Measurements from ENCODE around the gene ZNF836. TPM values are rescaled to one million over a fixed set of nuclear protein-coding genes. Genes with fewer than 3 reads are reported as not detected.
A peak's percentile ranks its signal among the peaks of the same experiment; 100 is the strongest.

Gene ZNF836
- total and polyA plus RNA-seq, 5 experiments from 2014 or later = 10.2 to 46.6 (median 19.8) TPM

- no peak for ATAC-seq
- peaks cover 17 to 26% (median 19%) of the 10 kb centered on the region in 3 donors for H3K36me3 Mint-ChIP-seq
- DNase-seq = peak in 3 of 10 donors; percentile 0 to 3 (median 3)
- peak overlapping the region; percentile 88 to 99 (median 96) for H3K4me3 Mint-ChIP-seq
- H3K9me3 Mint-ChIP-seq = peaks cover 0 to 29% (median 19%) of the 10 kb centered on the region in 9 donors
- H3K27ac Mint-ChIP-seq = peak overlapping the region; percentile 90 to 99 (median 96)
- H3K4me1 Mint-ChIP-seq = peaks cover 24 to 42% (median 38%) of the 10 kb centered on the region in 4 donors
- no peaks in the 10 kb centered on the region for H3K27me3 Mint-ChIP-seq
- POLR2A ChIA-PET = interaction anchor here (1.0 to 2.7 kb wide), 4 partner anchors 51 to 99 kb away, joined by 3 to 16 read pairs (median 6); partner anchors contain the start of gene PPP2R1A
Measured at GRCh38 chr19:52138278-52138982, 33.0 kb downstream of the ZNF836 start.

- Mint-ChIP-seq H3K27me3 (no peaks in the 10 kb centered on the region), H3K4me3 (peak overlapping the region in 1 of 10 donors; percentile 10), H3K36me3 (peaks cover 81 to 95% (median 94%) of the 10 kb centered on the region in 3 donors), H3K4me1 (no peaks in the 10 kb centered on the region), H3K27ac (no peak overlapping the region), H3K9me3 (peaks cover 0 to 99% (median 64%) of the 10 kb centered on the region in 9 donors)
- ATAC-seq (no peak), DNase-seq (no peak)
- POLR2A ChIA-PET = no interaction called here
Measured at GRCh38 chr19:52120286-52120685, 51.1 kb downstream of the ZNF836 start.

- Mint-ChIP-seq H3K4me3 (peak overlapping the region in 1 of 10 donors; percentile 11), H3K27me3 (no peaks in the 10 kb centered on the region), H3K27ac (no peak overlapping the region), H3K9me3 (peaks cover 0 to 98% (median 70%) of the 10 kb centered on the region in 9 donors), H3K36me3 (peaks cover 48 to 87% (median 84%) of the 10 kb centered on the region in 3 donors), H3K4me1 (no peaks in the 10 kb centered on the region)
- POLR2A ChIA-PET = no interaction called here
- no peak for ATAC-seq
- DNase-seq = no peak
Measured at GRCh38 chr19:52115526-52116053, 55.8 kb downstream of the ZNF836 start.

- Mint-ChIP-seq H3K4me1 (no peaks in the 10 kb centered on the region), H3K9me3 (peaks cover 0 to 98% (median 65%) of the 10 kb centered on the region in 9 donors), H3K27me3 (no peaks in the 10 kb centered on the region), H3K36me3 (peaks cover 39 to 81% (median 80%) of the 10 kb centered on the region in 3 donors), H3K27ac (no peak overlapping the region), H3K4me3 (no peak overlapping the region)
- POLR2A ChIA-PET = no interaction called here
- ATAC-seq (no peak), DNase-seq (no peak)
Measured at GRCh38 chr19:52114691-52115090, 56.7 kb downstream of the ZNF836 start.

- Mint-ChIP-seq H3K4me1 (no peaks in the 10 kb centered on the region), H3K4me3 (no peak overlapping the region), H3K36me3 (peaks cover 19 to 74% (median 69%) of the 10 kb centered on the region in 3 donors), H3K27me3 (no peaks in the 10 kb centered on the region), H3K27ac (no peak overlapping the region), H3K9me3 (peaks cover 0 to 98% (median 59%) of the 10 kb centered on the region in 9 donors)
- ATAC-seq (no peak), DNase-seq (no peak)
- POLR2A ChIA-PET = no interaction called here
Measured at GRCh38 chr19:52112624-52113023, 58.8 kb downstream of the ZNF836 start.

- ATAC-seq (no peak), DNase-seq (no peak)
- POLR2A ChIA-PET = no interaction called here
- H3K27ac Mint-ChIP-seq = no peak overlapping the region
- H3K4me1 Mint-ChIP-seq = no peaks in the 10 kb centered on the region
- H3K9me3 Mint-ChIP-seq = peaks cover 0 to 99% (median 53%) of the 10 kb centered on the region in 9 donors
- H3K27me3 Mint-ChIP-seq = no peaks in the 10 kb centered on the region
- H3K36me3 Mint-ChIP-seq = peaks cover 9 to 64% (median 64%) of the 10 kb centered on the region in 3 donors
- H3K4me3 Mint-ChIP-seq = no peak overlapping the region
Measured at GRCh38 chr19:52110780-52111179, 60.6 kb downstream of the ZNF836 start.

Other genes with a start within 250 kb of the ZNF836 start
- gene ZNF613, start 244.1 kb downstream of the ZNF836 start, total RNA-seq = 1 to 10 TPM; 6.2 to 8.0 TPM
- gene ZNF613, start 244.1 kb downstream of the ZNF836 start, polyA plus RNA-seq = 1 to 10 TPM; 2.3 to 4.5 (median 2.7) TPM
- 10 to 100 TPM; 39.4 to 45.4 TPM for gene ZNF350, start 184.8 kb downstream of the ZNF836 start, total RNA-seq
- 10 to 100 TPM; 13.2 to 17.0 (median 14.3) TPM for gene ZNF350, start 184.8 kb downstream of the ZNF836 start, polyA plus RNA-seq
- 10 to 100 TPM; 19.9 to 20.6 TPM for gene ZNF615, start 163.4 kb downstream of the ZNF836 start, total RNA-seq
- gene ZNF615, start 163.4 kb downstream of the ZNF836 start, polyA plus RNA-seq = 1 to 10 TPM; 4.9 to 9.2 (median 5.9) TPM
- gene ZNF614, start 143.2 kb downstream of the ZNF836 start, total RNA-seq = 10 to 100 TPM; 13.4 to 13.8 TPM
- gene ZNF614, start 143.2 kb downstream of the ZNF836 start, polyA plus RNA-seq = 1 to 10 TPM; 1.8 to 8.5 (median 3.1) TPM
- gene ZNF432, start 122.8 kb downstream of the ZNF836 start, total RNA-seq = 10 to 100 TPM; 25.3 to 25.7 TPM
- gene ZNF432, start 122.8 kb downstream of the ZNF836 start, polyA plus RNA-seq = 1 to 10 TPM; 2.7 to 4.2 (median 3.2) TPM
- 10 to 100 TPM; 39.4 to 46.1 TPM for gene ZNF841, start 75.9 kb downstream of the ZNF836 start, total RNA-seq
- 1 to 10 TPM; 1.2 to 5.0 (median 1.5) TPM for gene ZNF841, start 75.9 kb downstream of the ZNF836 start, polyA plus RNA-seq
- 10 to 100 TPM; 15.5 to 16.7 TPM for gene ZNF616, start 31.7 kb downstream of the ZNF836 start, total RNA-seq
- gene ZNF616, start 31.7 kb downstream of the ZNF836 start, polyA plus RNA-seq = 1 to 10 TPM; 2.3 to 6.7 (median 4.9) TPM
- 100 to 1,000 TPM; 184 TPM for gene PPP2R1A, start 18.4 kb upstream of the ZNF836 start, total RNA-seq
- gene PPP2R1A, start 18.4 kb upstream of the ZNF836 start, polyA plus RNA-seq = 100 to 1,000 TPM; 148 to 174 (median 170) TPM
- 10 to 100 TPM; 61.0 to 67.2 TPM for gene ZNF766, start 98.0 kb upstream of the ZNF836 start, total RNA-seq
- gene ZNF766, start 98.0 kb upstream of the ZNF836 start, polyA plus RNA-seq = 10 to 100 TPM; 49.6 to 70.5 (median 61.8) TPM
- gene ZNF480, start 125.5 kb upstream of the ZNF836 start, total RNA-seq = 10 to 100 TPM; 27.3 to 28.2 TPM
- gene ZNF480, start 125.5 kb upstream of the ZNF836 start, polyA plus RNA-seq = 10 to 100 TPM; 22.6 to 30.2 (median 29.1) TPM
- 1 to 10 TPM; 4.5 to 7.5 TPM for gene ZNF610, start 164.6 kb upstream of the ZNF836 start, total RNA-seq
- gene ZNF610, start 164.6 kb upstream of the ZNF836 start, polyA plus RNA-seq = 1 to 10 TPM in 2 of 3 donors, under 1 TPM in 1; 0.97 to 3.2 (median 1.2) TPM
- gene ZNF880, start 198.3 kb upstream of the ZNF836 start, total RNA-seq = 10 to 100 TPM; 46.5 to 57.9 TPM
- gene ZNF880, start 198.3 kb upstream of the ZNF836 start, polyA plus RNA-seq = 10 to 100 TPM; 38.7 to 46.8 (median 40.4) TPM
- gene ZNF528, start 226.2 kb upstream of the ZNF836 start, total RNA-seq = 10 to 100 TPM; 57.9 to 62.4 TPM
- gene ZNF528, start 226.2 kb upstream of the ZNF836 start, polyA plus RNA-seq = 10 to 100 TPM in 2 of 3 donors, 1 to 10 TPM in 1; 9.2 to 12.4 (median 11.0) TPM